HG03558 (cell line): Measurements from ENCODE around the gene ROBO1.

ENCODE experiments used
- ATAC-seq: cut with Tn5 transposase; IDR thresholded peaks from one replicate; pipeline ENCODE4 v1.9.1; 2021; ENCODE audit warnings: moderate number of reproducible peaks; ENCODE audit not compliant: unreplicated experiment; ENCODE audit errors: extremely low read depth

ROBO1 gene

DNA sequence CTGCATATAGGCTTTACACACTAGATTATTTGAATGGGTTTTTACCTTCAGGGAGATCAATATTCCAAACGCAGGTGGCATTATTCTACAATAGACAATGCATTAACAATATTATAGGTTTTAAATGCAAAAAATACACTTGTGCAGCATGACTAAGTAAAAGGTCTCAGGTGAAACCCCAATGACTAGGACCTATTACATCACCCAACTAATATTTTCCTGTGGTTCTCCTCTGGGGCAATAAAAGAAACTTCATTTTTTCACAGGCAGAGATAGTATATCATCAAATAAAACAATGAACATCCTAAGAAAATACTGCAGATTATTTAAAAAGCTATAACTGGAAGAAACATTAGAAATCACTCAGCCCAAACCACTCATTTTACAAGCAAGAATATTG is 375.3 kb downstream of the ROBO1 start:
- no peak for ATAC-seq

DNA sequence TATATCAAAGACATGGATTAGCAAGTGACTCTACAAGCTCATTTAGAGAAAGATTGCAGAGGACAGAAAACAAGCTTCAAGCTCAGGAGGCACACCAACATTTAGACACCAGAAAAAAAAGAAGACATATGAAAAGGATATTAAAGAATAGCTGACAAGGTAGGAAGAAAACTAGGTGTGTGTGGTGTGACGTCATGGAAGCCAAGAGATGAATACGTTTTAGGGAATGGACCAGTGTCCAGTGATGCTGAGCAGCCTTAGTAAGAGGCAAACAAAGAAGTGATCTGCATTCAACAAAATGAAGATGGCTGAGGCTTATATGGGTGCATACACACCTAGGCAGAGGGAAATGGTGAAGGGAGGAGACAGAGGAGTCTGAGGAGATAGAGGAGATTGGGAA is 377.4 kb downstream of the ROBO1 start:
- ATAC-seq, result no peak

DNA sequence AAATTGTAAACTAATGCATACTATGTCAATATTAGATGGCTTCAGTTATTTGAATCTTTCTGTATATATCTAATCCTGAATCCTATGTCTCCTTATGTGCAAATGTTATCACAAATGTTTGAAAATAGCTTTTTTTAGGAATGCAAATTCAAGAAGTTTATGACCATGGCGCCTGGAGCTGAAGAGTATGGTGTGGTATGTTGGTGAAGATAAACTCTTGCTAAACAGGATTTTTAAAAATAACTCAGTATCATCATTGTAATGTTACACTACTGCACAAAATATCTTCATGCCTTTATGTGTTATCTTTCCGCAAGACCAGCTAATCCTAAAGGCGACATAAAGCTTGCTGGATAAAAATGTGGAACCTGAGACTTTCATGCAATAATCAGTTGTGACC is 382.6 kb downstream of the ROBO1 start:
- no peak for ATAC-seq

DNA sequence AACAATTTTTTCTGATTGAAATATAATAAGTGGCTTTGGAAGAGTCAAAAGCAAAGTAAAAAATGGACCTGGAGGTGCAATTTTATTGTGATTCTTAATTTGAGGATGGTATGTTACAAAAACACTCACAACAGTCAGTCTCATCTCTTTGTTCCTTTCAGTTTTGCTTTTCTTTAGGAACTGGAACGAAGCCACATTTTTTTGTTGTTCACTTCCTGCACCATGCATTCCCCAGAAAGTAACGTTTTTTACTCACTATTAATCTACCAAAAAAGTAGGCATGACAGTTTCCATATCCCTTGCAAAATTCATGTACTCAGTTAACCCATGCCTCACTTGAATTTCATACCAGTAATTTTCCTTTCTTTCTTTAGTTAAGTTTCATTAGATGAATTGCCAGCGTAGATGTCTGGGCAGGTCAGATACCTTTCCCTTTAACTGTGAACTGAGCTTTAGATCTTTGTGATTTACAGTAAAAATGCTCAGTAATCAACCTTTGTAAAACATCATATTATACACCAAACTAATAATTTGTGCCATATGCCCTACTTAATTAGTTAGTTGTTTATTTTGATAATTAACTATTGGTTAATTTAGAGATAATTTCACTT is 384.3 kb downstream of the ROBO1 start:
- ATAC-seq, result no peak

- no peak for ATAC-seq
Observed at GRCh38 chr3:79380581-79380980, 387.2 kb downstream of the ROBO1 start.

DNA sequence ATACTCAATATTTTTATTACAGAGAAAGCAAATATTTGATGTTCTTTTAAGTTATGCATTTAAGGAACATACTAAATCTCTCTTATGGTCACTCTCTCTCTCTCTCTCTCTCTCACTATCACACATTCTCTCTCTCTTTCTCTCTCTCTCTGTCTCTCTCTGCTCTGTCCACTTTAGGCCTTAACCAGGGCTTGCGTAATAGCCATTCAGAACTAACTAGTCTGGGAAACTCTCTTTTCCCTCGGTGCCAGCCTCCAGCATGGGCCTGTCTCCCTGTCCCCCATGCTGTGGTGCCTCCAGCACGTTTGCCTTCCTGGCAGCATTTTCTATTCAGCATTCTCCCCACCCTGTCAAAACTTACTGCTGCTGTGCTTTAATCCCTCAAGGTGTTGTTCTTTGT is 389.7 kb downstream of the ROBO1 start:
- ATAC-seq, result no peak

GRCh38 chr3:79369306-79369705 is 398.5 kb downstream of the ROBO1 start:
- no peak for ATAC-seq

DNA sequence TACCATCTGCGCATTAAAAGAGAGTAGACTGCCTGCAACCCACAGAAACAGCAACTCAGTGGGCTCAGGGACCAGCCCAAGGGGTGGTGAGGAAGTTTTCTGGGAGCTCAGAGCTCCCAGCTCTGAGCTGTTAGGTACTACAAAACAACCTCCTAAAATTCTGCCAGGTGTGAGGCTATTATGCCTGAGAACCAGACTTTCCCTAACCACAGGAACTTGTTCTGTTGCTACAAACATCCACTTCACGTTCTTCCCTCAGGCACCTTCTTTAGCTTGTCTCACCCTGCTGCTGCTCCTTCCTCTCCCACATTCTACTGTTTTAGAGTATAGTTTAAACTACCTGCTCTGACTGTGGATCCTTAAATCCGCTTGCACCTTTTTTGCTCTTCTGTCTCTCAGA is 399.4 kb downstream of the ROBO1 start:
- ATAC-seq, result no peak

DNA sequence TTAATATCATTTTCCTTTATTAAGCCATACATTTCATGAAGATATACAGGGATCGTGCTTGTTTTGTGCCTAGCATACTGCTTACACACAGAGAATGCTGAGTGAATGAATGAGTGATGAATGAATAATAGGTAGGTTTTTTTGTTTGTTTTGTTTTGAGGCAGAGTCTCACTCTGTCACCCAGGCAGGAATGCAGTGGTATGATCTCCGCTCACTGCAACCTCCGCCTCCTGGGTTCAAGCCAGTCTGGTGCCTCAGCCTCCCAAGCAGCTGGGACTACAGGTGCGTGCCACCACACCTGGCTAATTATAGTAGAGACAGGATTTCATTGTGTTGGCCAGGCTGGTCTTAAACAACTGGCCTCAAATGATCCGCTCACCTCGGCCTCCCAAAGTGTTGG is 400.0 kb downstream of the ROBO1 start:
- ATAC-seq, result no peak

- ATAC-seq, result no peak
Observed at GRCh38 chr3:79367066-79367465, 400.7 kb downstream of the ROBO1 start.

DNA sequence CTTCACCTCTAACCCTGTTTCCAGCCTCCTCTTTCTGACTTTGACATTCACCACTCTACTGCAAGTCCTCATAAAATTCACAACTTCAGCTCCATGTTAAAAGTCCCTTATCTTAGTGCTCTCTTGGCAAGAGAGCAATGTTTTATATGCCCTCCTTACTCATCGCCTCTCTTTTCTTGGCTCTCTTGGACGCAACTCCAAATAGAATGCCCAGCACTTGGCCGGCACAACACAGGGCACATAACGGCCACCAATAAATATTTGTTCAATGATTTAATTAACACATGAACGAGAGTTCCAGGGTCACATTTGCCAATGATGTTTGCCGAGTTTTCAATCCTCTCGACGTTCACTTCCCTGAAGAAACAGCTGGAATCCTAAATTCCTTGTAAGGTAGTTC is 401.4 kb downstream of the ROBO1 start:
- no peak for ATAC-seq

- no peak for ATAC-seq
Observed at GRCh38 chr3:79364784-79365183, 403.0 kb downstream of the ROBO1 start.

GRCh38 chr3:79362571-79363270 is 405.1 kb downstream of the ROBO1 start:
- no peak for ATAC-seq

GRCh38 chr3:79361748-79362378 is 405.9 kb downstream of the ROBO1 start:
- ATAC-seq, result no peak

GRCh38 chr3:79358327-79358726 is 409.5 kb downstream of the ROBO1 start:
- no peak for ATAC-seq

DNA sequence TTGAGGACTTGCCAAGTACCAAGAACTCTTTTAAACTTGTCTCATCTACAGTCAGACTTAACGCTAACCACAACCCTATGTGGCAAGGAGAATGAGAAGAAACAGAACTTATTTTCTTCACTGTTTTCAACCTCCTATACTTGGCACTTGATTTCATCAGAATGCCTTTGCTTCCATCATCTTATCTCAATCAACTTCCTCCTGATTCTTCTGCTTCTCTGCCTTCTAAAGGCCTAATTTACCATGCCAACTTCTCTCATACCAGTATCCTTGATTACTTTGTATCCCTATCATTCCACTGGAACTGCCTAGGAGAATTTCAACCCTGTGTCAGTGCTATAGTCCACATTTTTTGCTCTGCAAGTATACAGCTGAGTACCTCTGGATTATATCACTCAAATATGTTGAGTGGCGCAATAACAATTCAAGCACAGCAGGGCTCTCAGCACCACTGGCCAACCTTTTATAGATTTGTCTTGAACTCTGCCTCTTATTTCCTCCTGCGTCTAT is 413.6 kb downstream of the ROBO1 start:
- no peak for ATAC-seq

DNA sequence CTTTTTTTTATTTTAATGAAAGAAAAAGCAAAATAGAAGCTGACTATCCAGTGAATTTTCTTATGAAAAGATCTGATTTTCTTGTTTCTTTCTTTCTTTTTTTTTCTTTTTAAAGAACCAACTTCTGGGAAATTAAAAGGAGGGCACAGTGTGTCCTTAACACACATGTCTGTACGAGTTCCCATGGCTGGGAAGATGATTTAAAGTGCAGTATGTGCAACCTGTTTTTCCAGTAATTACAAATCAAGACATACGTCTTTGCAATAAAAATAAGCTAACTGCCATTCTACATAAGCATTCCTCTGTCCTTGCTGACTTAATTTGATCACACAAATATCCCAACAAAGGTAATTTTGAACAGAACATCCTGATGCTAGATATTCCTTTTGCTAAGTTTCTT is 416.1 kb downstream of the ROBO1 start:
- ATAC-seq, result no peak

DNA sequence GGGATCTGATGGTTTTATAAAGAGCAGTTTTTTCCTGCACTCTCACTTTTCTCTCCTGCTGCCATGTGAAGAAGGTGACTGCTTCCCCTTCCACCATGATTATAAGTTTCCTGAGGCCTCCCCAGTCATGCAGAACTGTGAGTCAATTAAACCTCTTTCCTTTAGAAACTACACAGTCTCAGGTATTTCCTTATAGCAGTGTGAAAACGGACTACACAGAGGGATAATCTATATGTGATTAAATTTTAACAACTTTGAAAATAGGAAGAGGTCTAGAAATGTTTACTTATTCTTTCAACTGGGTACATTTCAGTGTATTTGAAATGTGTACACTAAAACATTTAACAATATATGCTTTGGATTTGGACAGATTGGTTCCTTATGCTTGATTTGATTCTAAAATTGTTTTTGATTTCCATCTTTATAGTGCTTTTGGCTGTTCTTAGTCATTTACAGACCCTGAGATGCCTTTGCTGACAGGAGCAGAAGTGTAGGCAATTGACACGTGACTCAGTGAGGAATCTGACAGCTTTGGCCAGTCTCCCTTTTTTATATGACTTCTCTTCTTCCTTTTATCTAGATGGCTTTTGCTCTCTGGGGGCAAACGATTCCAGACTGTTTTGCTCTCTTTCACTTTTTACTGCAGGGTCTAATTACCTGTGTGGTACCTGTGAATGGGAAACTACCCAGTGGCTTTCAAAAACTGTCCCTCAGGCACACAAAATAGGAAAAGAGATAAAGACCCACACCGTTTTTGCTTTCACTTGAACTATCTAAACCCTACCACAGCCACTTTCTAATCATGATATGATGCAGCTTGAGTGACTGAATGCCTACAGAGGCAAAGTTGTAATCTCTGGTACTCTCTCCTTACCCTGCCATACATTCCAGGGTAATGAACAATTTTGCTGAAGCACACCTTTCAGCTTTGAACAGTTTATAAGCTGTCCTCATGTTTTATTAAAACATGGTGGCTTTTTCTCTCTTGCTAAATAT is 422.6 kb downstream of the ROBO1 start:
- ATAC-seq, result no peak

DNA sequence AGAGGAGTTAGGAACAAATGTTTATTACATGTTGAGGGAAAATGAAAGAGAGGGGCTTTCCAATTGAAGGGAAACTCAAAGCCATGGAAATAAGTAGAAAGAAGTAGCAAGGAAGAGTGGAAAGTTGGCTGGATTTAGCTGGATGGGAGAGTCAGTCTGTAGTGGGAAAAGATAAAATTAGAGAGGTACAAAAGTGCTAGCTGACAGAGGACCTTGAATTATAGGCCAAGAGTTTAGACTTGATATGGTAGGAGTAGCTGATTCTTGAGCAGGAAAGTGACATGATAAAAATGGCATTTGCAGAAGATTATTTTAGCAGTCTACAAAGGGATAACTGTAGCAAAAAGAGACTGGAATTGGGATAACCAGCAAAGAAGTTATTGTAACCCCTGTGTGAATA is 425.8 kb downstream of the ROBO1 start:
- ATAC-seq, result no peak

GRCh38 chr3:79339846-79340245 is 428.0 kb downstream of the ROBO1 start:
- ATAC-seq, result no peak
